HepG2 (cell line): ENCODE measurements around the gene BORCS5. TPM values are rescaled to one million over a fixed set of nuclear protein-coding genes. Genes with fewer than 3 reads are reported as not detected.

ENCODE experiments used
- ARID2 ChIP-seq: sonication (generic); formaldehyde crosslinking; IDR thresholded peaks from 2 replicates; pipeline ENCODE4 v1.8.1; 2022; ENCODE audit warnings: mild to moderate bottlenecking, missing genetic modification reagents, borderline replicate concordance
- CC2D1A ChIP-seq: sonication (generic); formaldehyde crosslinking; IDR thresholded peaks from 2 replicates; pipeline ENCODE4 v1.8.1; 2023; ENCODE audit warnings: mild to moderate bottlenecking, missing genetic modification reagents
- CENPT ChIP-seq: sonication (generic); formaldehyde crosslinking; IDR thresholded peaks from 2 replicates; pipeline ENCODE4 v1.8.0; 2022; ENCODE audit warnings: low read depth, mild to moderate bottlenecking, moderate library complexity, missing genetic modification reagents
- FOSL1 ChIP-seq: sonication (generic); formaldehyde crosslinking; IDR thresholded peaks from 2 replicates; pipeline ENCODE4 v1.9.0; 2021; ENCODE audit warnings: missing genetic modification reagents, borderline replicate concordance
- FOXA1 ChIP-seq, 2 experiments: fragments of 450-650 bp in 1 of 2; sonication (generic) in 1 of 2; formaldehyde crosslinking in 1 of 2; IDR thresholded peaks; 2 replicates each; pipeline versions ENCODE4 v1.4.0 to v1.6.1; 2016 to 2020; ENCODE audit warnings: missing genetic modification reagents in 1 of 2
- FOXP1 ChIP-seq, 2 experiments: fragments of 450-650 bp in 1 of 2; IDR thresholded peaks; 2 replicates each; pipeline ENCODE4 v1.6.1; 2017 to 2018; ENCODE audit warnings: antibody characterized with exemption in 1 of 2
- GABPB1 ChIP-seq: IDR thresholded peaks from 2 replicates; pipeline ENCODE4 v1.6.1; 2016; ENCODE audit warnings: mild to moderate bottlenecking, missing genetic modification reagents, moderate library complexity, missing compliant biosample characterization
- MIXL1 ChIP-seq: IDR thresholded peaks from 2 replicates; pipeline ENCODE4 v1.6.1; 2016
- MLLT10 ChIP-seq: sonication (generic); formaldehyde crosslinking; IDR thresholded peaks from 2 replicates; pipeline ENCODE4 v1.4.0; 2020; ENCODE audit warnings: missing genetic modification reagents
- SALL1 ChIP-seq: sonication (generic); formaldehyde crosslinking; IDR thresholded peaks from 2 replicates; pipeline ENCODE4 v1.8.0; 2022; ENCODE audit warnings: mild to moderate bottlenecking, missing genetic modification reagents
- SKI ChIP-seq: fragments of 450-650 bp; IDR thresholded peaks from one replicate; pipeline ENCODE4 v1.6.1; 2018; ENCODE audit warnings: mild to moderate bottlenecking; ENCODE audit not compliant: partially characterized antibody
- TBP ChIP-seq: sonication (generic); formaldehyde crosslinking; IDR thresholded peaks from 2 replicates; pipeline ENCODE4 v1.5.0; 2020; ENCODE audit warnings: missing genetic modification reagents
- ZBTB38 ChIP-seq: sonication (generic); formaldehyde crosslinking; IDR thresholded peaks from 2 replicates; pipeline ENCODE4 v1.5.1; 2020; ENCODE audit warnings: mild to moderate bottlenecking, missing genetic modification reagents
- ZKSCAN8 ChIP-seq: IDR thresholded peaks from 2 replicates; pipeline ENCODE4 v1.6.1; 2016; ENCODE audit warnings: borderline replicate concordance, missing genetic modification reagents, missing compliant biosample characterization
- ZNF20 ChIP-seq: sonication (generic); formaldehyde crosslinking; IDR thresholded peaks from 2 replicates; pipeline ENCODE4 v1.4.0; 2020; ENCODE audit warnings: mild to moderate bottlenecking, moderate library complexity, missing genetic modification reagents
- ZNF232 ChIP-seq: sonication (generic); formaldehyde crosslinking; IDR thresholded peaks from 2 replicates; pipeline ENCODE4 v1.4.0; 2020; ENCODE audit warnings: missing genetic modification reagents, borderline replicate concordance
- ZNF260 ChIP-seq: sonication (generic); formaldehyde crosslinking; IDR thresholded peaks from 2 replicates; pipeline ENCODE4 v1.4.0; 2020; ENCODE audit warnings: missing genetic modification reagents, low read depth, mild to moderate bottlenecking, borderline replicate concordance
- ZNF761 ChIP-seq: sonication (generic); formaldehyde crosslinking; conservative IDR thresholded peaks from 2 replicates; pipeline ENCODE4 v1.4.0; 2020; ENCODE audit warnings: mild to moderate bottlenecking, missing genetic modification reagents
- ZNF773 ChIP-seq: sonication (generic); formaldehyde crosslinking; IDR thresholded peaks from 2 replicates; pipeline ENCODE4 v1.4.0; 2020; ENCODE audit warnings: missing genetic modification reagents, borderline replicate concordance
- polyA plus RNA-seq, 8 experiments: library from polyadenylated mRNA; depleted of rRNA in 3 of 8; stranded (reverse) in 7 of 8; unstranded in 1 of 8; fragments of >200 nt; fragmentation: Illumina TruSeq in 4 of 8; extraction: Trizol in 4 of 8; gene quantifications; 2 replicates each; pipeline versions ENCODE4 v1.2.1 to v1.2.3, GENCODE V29; 2011 to 2016; ENCODE audit warnings: low read depth in 4 of 8, missing spikeins in 1 of 8, mixed read lengths in 1 of 8; ENCODE audit not compliant: insufficient read depth in 1 of 8
- total RNA-seq, 5 experiments: library from RNA; depleted of rRNA; stranded (reverse); fragments of >200 nt; fragmentation: Illumina TruSeq; extraction: Trizol; gene quantifications; 2 replicates each; pipeline ENCODE4 v1.2.3, GENCODE V29; 2016; ENCODE audit warnings: low read depth in 1 of 5
- TF ChIP-seq, protein P1 (sequence below): sonication (generic); formaldehyde crosslinking; IDR thresholded peaks from 2 replicates; pipeline ENCODE4 v1.4.0; 2020; ENCODE audit warnings: missing genetic modification reagents
- TF ChIP-seq, protein P2 (sequence below): sonication (generic); formaldehyde crosslinking; IDR thresholded peaks from 2 replicates; pipeline ENCODE4 v1.5.0; 2020; ENCODE audit warnings: missing genetic modification reagents
- TF ChIP-seq, protein P3 (sequence below): sonication (generic); formaldehyde crosslinking; IDR thresholded peaks from 2 replicates; pipeline ENCODE4 v1.4.0; 2020; ENCODE audit warnings: missing genetic modification reagents, borderline replicate concordance
- TF ChIP-seq, protein P4 (sequence below): sonication (generic); formaldehyde crosslinking; IDR thresholded peaks from 2 replicates; pipeline ENCODE4 v1.4.0; 2020; ENCODE audit warnings: mild to moderate bottlenecking, missing genetic modification reagents

The BORCS5 gene
- total and polyA plus RNA-seq, 2 of the 13 experiments (the other 11 are each of a cell fraction or from before 2014, with no cell fraction given): 3.9 to 4.7 TPM

DNA sequence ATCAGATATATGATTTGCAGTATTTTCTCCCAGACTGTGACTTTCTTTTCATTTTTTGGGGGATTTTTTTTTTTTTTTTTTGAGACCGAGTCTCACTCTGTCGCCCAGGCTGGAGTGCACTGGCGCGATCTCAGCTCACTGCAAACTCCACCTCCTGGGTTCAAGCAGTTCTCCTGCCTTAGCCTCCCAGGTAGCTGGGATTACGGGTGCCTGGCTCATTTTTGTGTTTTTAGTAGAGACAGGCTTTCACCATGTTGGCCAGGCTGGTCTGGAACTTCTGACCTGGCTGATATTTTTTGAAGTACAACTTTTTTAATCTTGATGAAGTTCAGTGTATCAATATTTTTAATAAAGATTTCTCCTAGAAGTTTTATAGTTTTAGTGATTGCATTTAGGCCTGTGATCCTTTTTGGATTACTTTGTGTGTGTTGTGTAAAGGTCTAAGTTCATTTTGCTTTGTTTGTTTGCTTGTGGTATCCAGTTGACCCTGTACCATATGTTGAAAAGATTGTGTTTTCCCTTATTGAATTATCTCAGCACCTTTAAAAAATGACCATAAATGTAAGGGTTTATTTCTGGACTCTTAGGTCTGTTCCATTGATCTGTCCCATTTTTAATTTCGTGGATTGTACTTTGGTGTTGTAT, 24.2 kb downstream of the BORCS5 start (continued):
- TF ChIP-seq ZBTB38 (CRISPR knock-in tag) (peak; percentile 59; the same call in 1 of the 2 replicates), MLLT10 (no peak), FOXA1 (IDR thresholded peaks at IDR 0.05) (no peak), FOXA1 (CRISPR knock-in tag; IDR thresholded peaks at IDR 0.05) (peak; percentile 69), ZNF232 (CRISPR knock-in tag) (no peak), ZNF773 (CRISPR knock-in tag) (no peak), ZKSCAN8 (CRISPR knock-in tag) (0 out of 2 replicates have a peak, but pooled peaks have one; percentile 27), GABPB1 (CRISPR knock-in tag) (no peak), ZNF761 (no peak), MIXL1 (CRISPR knock-in tag) (peak; percentile 82), SALL1 (CRISPR knock-in tag) (peak; percentile 39; the same call in 1 of the 2 replicates), ZNF260 (CRISPR knock-in tag) (no peak), SKI (no peak), CC2D1A (CRISPR knock-in tag) (no peak), CENPT (no peak), TBP (CRISPR knock-in tag) (no peak), ZNF20 (CRISPR knock-in tag) (no peak), FOXP1 (IDR thresholded peaks at IDR 0.05) (peak; percentile 33; the same call in 1 of the 2 replicates), FOXP1 (CRISPR knock-in tag; IDR thresholded peaks at IDR 0.05) (peak; percentile 80), ARID2 (CRISPR knock-in tag) (no peak), FOSL1 (CRISPR knock-in tag) (no peak)
- TF ChIP-seq, protein P1, sequence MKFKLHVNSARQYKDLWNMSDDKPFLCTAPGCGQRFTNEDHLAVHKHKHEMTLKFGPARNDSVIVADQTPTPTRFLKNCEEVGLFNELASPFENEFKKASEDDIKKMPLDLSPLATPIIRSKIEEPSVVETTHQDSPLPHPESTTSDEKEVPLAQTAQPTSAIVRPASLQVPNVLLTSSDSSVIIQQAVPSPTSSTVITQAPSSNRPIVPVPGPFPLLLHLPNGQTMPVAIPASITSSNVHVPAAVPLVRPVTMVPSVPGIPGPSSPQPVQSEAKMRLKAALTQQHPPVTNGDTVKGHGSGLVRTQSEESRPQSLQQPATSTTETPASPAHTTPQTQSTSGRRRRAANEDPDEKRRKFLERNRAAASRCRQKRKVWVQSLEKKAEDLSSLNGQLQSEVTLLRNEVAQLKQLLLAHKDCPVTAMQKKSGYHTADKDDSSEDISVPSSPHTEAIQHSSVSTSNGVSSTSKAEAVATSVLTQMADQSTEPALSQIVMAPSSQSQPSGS: 0 out of 2 replicates have a peak, but pooled peaks have one; percentile 42
- TF ChIP-seq, protein P2, sequence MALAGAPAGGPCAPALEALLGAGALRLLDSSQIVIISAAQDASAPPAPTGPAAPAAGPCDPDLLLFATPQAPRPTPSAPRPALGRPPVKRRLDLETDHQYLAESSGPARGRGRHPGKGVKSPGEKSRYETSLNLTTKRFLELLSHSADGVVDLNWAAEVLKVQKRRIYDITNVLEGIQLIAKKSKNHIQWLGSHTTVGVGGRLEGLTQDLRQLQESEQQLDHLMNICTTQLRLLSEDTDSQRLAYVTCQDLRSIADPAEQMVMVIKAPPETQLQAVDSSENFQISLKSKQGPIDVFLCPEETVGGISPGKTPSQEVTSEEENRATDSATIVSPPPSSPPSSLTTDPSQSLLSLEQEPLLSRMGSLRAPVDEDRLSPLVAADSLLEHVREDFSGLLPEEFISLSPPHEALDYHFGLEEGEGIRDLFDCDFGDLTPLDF: no peak
- TF ChIP-seq, protein P3, sequence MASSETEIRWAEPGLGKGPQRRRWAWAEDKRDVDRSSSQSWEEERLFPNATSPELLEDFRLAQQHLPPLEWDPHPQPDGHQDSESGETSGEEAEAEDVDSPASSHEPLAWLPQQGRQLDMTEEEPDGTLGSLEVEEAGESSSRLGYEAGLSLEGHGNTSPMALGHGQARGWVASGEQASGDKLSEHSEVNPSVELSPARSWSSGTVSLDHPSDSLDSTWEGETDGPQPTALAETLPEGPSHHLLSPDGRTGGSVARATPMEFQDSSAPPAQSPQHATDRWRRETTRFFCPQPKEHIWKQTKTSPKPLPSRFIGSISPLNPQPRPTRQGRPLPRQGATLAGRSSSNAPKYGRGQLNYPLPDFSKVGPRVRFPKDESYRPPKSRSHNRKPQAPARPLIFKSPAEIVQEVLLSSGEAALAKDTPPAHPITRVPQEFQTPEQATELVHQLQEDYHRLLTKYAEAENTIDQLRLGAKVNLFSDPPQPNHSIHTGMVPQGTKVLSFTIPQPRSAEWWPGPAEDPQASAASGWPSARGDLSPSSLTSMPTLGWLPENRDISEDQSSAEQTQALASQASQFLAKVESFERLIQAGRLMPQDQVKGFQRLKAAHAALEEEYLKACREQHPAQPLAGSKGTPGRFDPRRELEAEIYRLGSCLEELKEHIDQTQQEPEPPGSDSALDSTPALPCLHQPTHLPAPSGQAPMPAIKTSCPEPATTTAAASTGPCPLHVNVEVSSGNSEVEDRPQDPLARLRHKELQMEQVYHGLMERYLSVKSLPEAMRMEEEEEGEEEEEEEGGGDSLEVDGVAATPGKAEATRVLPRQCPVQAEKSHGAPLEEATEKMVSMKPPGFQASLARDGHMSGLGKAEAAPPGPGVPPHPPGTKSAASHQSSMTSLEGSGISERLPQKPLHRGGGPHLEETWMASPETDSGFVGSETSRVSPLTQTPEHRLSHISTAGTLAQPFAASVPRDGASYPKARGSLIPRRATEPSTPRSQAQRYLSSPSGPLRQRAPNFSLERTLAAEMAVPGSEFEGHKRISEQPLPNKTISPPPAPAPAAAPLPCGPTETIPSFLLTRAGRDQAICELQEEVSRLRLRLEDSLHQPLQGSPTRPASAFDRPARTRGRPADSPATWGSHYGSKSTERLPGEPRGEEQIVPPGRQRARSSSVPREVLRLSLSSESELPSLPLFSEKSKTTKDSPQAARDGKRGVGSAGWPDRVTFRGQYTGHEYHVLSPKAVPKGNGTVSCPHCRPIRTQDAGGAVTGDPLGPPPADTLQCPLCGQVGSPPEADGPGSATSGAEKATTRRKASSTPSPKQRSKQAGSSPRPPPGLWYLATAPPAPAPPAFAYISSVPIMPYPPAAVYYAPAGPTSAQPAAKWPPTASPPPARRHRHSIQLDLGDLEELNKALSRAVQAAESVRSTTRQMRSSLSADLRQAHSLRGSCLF (CRISPR knock-in tag): no peak
- TF ChIP-seq, protein P4, sequence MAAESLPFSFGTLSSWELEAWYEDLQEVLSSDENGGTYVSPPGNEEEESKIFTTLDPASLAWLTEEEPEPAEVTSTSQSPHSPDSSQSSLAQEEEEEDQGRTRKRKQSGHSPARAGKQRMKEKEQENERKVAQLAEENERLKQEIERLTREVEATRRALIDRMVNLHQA (CRISPR knock-in tag): no peak
